ENCODE data around the gene RPS16. TPM values are rescaled to one million over a fixed set of nuclear protein-coding genes. Genes with fewer than 3 reads are reported as not detected.

The RPS16 gene
- total RNA-seq, 1 donor from 2014 or later: 2,020 TPM

GRCh38 chr19:39446365-39447084 is 10.8 kb upstream of the RPS16 start:
- TF ChIP-seq CTCF (conservative IDR thresholded peaks at IDR 0.05): no peak
- no peaks in the 10 kb centered on the region for H3K9me3 Mint-ChIP-seq
- H3K27ac Mint-ChIP-seq (ENCODE audit: unreplicated experiment): peak overlapping the region; percentile 94
- DNase-seq (ENCODE audit: low read depth, low spot score): no peak
- H3K4me3 Mint-ChIP-seq: peak overlapping the region; percentile 95
- peaks cover 31% of the 10 kb centered on the region for H3K4me1 Mint-ChIP-seq
- H3K27me3 Mint-ChIP-seq (ENCODE audit: low read depth): no peaks in the 10 kb centered on the region
- peaks cover 5% of the 10 kb centered on the region for H3K36me3 Mint-ChIP-seq (ENCODE audit: low read depth)

- peak; percentile 89 for DNase-seq (ENCODE audit: low read depth, low spot score)
- H3K36me3 Mint-ChIP-seq (ENCODE audit: low read depth): peaks cover 5% of the 10 kb centered on the region
- TF ChIP-seq CTCF (conservative IDR thresholded peaks at IDR 0.05): no peak
- peak within 1 kb of the TSS; percentile 95 for H3K4me3 Mint-ChIP-seq
- H3K27ac Mint-ChIP-seq (ENCODE audit: unreplicated experiment): peak within 1 kb of the TSS; percentile 94
- peaks cover 32% of the 10 kb centered on the region for H3K4me1 Mint-ChIP-seq
- no peaks in the 10 kb centered on the region for H3K9me3 Mint-ChIP-seq
- H3K27me3 Mint-ChIP-seq (ENCODE audit: low read depth): no peaks in the 10 kb centered on the region
These were observed 9.7 kb upstream of the RPS16 start, which contains the start of gene SUPT5H for GRCh38 chr19:39445196-39446111. Gene SUPT5H, plus strand, starts transcription at chr19:39445582. Its CDS starts 309 bp downstream, at chr19:39445891.

GRCh38 chr19:39444598-39445195 is 8.9 kb upstream of the RPS16 start:
- H3K36me3 Mint-ChIP-seq (ENCODE audit: low read depth): peaks cover 5% of the 10 kb centered on the region
- H3K27ac Mint-ChIP-seq (ENCODE audit: unreplicated experiment): peak overlapping the region; percentile 94
- DNase-seq (ENCODE audit: low read depth, low spot score): no peak
- TF ChIP-seq CTCF (conservative IDR thresholded peaks at IDR 0.05): no peak
- no peaks in the 10 kb centered on the region for H3K27me3 Mint-ChIP-seq (ENCODE audit: low read depth)
- H3K4me1 Mint-ChIP-seq: peaks cover 39% of the 10 kb centered on the region
- no peaks in the 10 kb centered on the region for H3K9me3 Mint-ChIP-seq
- peak overlapping the region; percentile 95 for H3K4me3 Mint-ChIP-seq

GRCh38 chr19:39438270-39438934 is 2.7 kb upstream of the RPS16 start:
- no peak for DNase-seq (ENCODE audit: low read depth, low spot score)
- H3K27me3 Mint-ChIP-seq (ENCODE audit: low read depth): peaks cover 10% of the 10 kb centered on the region
- no peak overlapping the region for H3K27ac Mint-ChIP-seq (ENCODE audit: unreplicated experiment)
- H3K4me3 Mint-ChIP-seq: no peak overlapping the region
- TF ChIP-seq CTCF (conservative IDR thresholded peaks at IDR 0.05): no peak
- peaks cover 32% of the 10 kb centered on the region for H3K4me1 Mint-ChIP-seq
- H3K9me3 Mint-ChIP-seq: no peaks in the 10 kb centered on the region
- peaks cover 12% of the 10 kb centered on the region for H3K36me3 Mint-ChIP-seq (ENCODE audit: low read depth)

- peaks cover 10% of the 10 kb centered on the region for H3K27me3 Mint-ChIP-seq (ENCODE audit: low read depth)
- no peaks in the 10 kb centered on the region for H3K9me3 Mint-ChIP-seq
These were observed 584 bp upstream of the RPS16 start for GRCh38 chr19:39436350-39436716.

More at GRCh38 chr19:39436350-39436716, 584 bp upstream of the RPS16 start:
- peak overlapping the region; percentile 100 for H3K4me3 Mint-ChIP-seq
- peaks cover 15% of the 10 kb centered on the region for H3K36me3 Mint-ChIP-seq (ENCODE audit: low read depth)
- peak overlapping the region; percentile 97 for H3K27ac Mint-ChIP-seq (ENCODE audit: unreplicated experiment)
- TF ChIP-seq CTCF (conservative IDR thresholded peaks at IDR 0.05): no peak
- peaks cover 32% of the 10 kb centered on the region for H3K4me1 Mint-ChIP-seq
- no peak for DNase-seq (ENCODE audit: low read depth, low spot score)
